GM19328 (cell line): ENCODE data around the gene RANBP2.

Source experiments
- ATAC-seq: cut with Tn5 transposase; IDR thresholded peaks from one replicate; pipeline ENCODE4 v1.9.1; 2021; ENCODE audit warnings: mild to moderate bottlenecking, moderate library complexity; ENCODE audit not compliant: unreplicated experiment

Gene RANBP2

DNA sequence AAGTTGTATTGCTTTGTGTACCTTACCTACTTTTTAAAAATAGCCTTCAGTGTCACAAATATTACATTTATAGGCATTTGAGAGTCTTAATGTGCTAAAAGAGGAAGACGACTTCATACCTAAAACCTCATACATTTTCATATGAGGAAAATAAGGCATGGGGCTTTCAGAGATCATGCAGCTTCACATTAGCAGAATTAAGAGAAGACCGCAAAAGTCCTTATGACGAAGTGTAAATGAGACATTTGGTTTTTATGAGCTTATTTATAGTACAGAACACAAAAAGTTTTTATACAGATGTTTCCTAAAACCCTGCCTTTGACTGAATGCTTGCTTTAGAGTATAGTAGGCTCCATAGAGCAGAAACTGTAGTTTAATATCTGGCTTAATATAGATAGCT lies 57.2 kb downstream of the RANBP2 start:
- ATAC-seq, result peak; percentile 84

DNA sequence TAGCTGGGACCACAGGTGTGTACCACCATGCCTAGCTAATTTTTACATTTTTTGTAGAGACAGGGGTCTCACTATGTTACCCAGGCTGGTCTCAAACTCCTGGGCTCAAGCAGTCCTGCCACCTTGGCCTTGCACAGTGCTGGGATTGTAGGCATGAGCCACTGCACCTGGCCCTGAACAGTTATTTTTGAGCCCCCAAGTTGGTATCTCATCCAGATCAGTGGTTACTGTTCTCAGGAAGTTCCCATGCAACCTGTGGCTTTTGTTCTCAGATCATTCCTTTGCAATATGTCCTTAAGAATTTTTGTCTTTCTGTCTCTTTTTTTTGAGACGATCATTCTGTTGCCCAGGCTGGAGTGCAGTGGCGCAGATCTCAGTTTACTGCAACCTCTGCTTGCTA lies 59.6 kb downstream of the RANBP2 start:
- no peak for ATAC-seq

DNA sequence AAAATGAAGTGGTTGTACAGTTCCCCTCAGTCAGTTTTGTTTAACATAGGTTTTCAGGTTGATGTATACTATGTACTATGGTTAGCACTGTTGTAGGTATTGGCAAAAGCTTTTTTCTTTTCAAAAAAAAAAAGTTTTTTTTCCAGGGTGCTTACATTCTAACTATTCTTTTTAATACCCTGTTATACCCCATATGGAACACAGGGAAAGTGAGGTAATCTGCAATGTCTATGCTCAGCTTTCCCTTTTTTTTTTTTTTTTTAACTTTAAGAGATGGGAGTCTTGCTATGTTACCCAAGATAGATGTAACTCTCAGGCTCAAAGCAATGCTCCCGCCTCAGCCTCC lies 66.7 kb downstream of the RANBP2 start:
- no peak for ATAC-seq

DNA sequence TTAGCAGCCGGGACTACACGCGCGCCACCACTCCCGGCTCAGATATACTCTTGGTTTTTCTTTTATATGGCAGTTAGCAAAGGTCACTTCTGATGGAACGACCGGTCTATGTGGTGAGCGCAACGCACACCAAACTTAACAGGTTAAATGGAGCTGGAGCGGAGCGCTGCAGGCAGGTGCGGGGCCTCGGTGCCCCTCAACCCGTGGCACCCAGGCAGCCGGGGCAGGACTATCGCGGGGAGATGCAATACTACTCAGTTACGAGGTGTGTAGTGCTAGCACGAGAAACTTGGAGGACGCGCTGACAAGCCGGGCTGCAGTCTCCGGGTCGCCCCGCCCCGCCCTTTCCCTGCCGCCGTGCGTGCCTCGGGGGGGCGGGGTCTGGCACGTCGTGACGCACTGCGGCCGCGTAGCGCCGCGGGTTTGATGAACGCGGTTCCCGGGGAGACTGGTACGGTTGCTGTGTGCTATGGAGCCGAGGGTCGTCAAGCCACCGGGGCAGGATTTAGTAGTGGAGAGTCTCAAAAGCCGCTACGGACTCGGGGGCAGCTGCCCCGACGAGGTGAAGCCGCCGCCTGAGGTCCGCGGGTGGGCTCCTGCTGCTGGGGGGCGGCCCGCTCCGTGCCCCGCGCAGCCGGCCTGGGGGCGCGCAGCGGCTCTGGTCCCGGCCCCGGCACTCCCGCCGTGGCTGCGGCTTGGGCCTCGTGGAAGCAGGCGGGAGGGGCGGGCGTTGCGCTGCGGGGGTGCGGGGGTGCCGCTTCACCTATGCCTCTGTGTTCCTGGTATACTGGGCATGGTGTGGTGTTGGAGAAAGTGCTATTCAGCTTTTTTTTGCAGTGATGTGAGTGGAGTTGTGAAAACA lies 67.3 kb downstream of the RANBP2 start, which contains the start of gene CCDC138:
TSS of gene CCDC138 (plus strand) at position 418 of the 862 bp plus-strand sequence. CDS start at position 470, 52 bp downstream.
- ATAC-seq, result peak; percentile 97

GRCh38 chr2:108787216-108787541 lies 67.9 kb downstream of the RANBP2 start:
- ATAC-seq, result no peak

- ATAC-seq, result no peak
Measured at GRCh38 chr2:108803045-108803736, 83.9 kb downstream of the RANBP2 start.

GRCh38 chr2:108805032-108805431 lies 85.8 kb downstream of the RANBP2 start:
- no peak for ATAC-seq

GRCh38 chr2:108805782-108806181 lies 86.5 kb downstream of the RANBP2 start:
- ATAC-seq, result no peak

GRCh38 chr2:108806371-108807113 lies 87.3 kb downstream of the RANBP2 start:
- ATAC-seq, result no peak

DNA sequence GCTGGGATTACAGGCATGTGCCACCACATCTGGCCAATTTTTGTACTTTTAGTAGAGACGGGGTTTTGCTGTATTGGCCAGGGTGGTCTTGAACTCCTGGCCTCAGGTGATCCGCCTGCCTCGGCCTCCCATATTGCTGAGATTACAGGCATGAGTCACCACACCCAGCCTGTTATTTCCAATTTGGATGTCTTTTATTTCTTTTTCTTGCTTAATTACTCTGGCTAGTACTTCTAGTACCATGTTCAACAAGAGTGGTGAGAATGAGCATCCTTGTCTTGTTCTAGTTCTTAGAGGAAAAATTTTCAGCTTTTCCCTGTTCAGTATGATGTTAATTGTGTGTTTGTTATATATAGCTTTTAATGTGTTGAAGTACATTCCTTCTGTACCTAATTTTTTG lies 90.7 kb downstream of the RANBP2 start:
- no peak for ATAC-seq

DNA sequence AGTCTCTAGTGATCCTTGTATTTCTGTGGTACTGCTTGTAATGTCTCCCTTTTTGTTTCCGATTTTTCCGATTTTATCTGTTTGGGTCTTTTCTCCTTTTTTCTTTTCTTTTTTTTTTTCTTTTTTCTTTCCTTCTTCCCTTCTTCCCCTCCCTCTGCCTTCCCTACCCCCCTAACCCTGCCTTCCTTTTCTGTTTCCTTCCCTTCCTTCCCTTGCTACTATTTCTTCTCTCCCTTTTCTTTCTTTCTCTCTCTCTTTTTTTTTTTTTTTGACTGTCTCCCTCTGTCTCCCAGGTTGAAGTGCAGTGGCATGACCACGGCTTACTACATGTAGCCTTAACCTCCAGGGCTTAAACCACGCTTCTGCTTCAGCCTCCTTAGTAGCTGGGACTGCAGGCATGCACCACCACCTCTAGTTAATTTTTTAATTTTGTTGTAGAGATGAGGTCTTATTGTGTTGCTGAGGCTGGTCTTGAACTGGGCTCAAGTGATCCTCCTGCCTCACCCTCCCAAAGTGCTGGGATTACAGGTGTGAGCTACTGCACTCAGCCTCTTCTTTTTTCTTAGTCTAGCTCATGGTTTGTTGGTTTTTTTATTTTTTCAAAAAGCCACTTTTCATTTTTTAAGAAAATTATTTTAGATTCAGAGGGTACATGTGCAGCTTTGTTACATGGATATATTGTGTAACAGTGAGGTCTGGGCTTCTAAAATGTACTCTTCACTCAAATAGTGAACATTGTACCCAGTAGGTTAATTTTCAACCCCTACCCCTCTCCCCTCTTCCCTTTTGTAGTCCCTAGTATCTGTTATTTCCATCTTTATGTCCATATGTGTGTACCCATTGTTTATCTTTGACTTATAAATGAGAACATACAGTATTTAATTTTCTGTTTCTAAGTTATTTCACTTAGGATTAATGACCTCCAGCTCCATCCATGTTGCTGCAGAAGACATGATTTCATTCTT lies 92.0 kb downstream of the RANBP2 start:
- ATAC-seq, result no peak

DNA sequence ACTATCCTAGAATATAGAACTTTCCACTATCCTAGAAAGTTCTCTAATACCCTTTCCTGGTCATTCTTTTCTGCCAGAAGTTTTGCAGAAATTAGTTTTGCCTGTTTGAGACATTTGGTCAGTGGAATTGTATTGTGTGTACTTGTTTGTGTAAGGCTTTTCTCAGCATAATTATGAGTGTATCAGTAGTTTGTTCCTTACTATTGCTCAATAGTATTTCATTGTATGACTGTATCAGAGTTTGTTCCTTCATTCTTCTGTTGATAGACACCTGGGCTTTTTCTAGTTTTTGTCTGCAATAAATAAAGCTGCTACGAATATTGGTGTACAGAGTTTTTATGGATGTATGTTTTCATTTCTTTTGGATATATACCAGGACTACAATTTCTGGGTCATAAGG lies 94.5 kb downstream of the RANBP2 start:
- no peak for ATAC-seq

DNA sequence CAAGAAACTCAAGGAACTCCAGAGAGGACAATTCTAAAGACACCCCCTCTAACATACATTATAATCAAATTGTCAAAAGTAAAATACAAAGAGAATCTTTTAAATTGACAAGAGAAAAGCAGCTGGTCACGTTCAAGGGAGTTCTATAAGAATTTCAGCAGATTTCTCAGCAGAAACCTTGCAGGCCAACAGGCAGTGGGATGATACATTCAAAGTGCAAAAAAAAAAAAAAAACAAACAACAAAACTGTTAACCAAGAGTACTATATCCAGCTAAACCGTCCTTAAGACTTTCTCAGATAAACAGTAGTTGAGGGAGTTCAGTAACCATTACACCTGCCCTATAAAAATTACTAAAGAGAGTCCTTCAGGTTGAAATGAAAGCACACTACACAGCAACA lies 101.2 kb downstream of the RANBP2 start:
- no peak for ATAC-seq

GRCh38 chr2:108823286-108823685 lies 104.0 kb downstream of the RANBP2 start:
- no peak for ATAC-seq

DNA sequence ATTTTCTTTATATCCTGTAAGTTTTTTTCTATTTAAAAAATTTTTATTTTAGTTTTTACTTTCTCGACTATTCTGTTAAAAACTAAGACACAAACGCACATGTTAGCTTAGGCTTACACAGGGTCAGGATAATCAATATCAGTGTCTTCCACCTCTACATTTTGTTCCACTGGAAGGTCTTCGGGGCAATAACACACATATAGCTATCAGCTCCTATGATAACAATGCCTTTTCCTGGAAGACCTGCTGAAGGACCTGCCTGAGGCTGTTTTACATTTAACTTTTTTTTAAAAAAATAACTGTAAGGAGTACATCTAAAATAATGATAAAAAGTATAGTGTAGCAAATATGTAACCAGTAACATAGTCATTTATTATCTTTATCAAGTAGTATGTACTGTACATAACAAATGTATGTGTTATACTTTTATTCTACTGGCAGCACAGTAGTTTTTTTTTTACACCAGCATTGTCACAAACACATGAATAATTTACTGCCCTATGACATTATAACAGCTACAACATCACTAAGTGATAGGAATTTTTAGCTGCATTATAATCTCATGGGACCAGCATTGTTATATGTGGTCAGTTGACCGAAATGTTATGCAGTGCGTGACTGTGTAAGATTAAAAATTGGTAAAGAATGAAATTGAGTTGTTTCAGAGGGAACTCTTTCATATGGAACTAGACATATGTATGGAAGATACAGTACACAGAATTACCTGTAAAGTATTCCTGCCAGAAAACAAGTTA lies 105.2 kb downstream of the RANBP2 start:
- ATAC-seq, result no peak

- ATAC-seq, result no peak
Measured at GRCh38 chr2:108825254-108825653, 106.0 kb downstream of the RANBP2 start.

- ATAC-seq, result no peak
Measured at GRCh38 chr2:108825736-108826135, 106.5 kb downstream of the RANBP2 start.

- ATAC-seq, result no peak
Measured at GRCh38 chr2:108829578-108830310, 110.5 kb downstream of the RANBP2 start.

DNA sequence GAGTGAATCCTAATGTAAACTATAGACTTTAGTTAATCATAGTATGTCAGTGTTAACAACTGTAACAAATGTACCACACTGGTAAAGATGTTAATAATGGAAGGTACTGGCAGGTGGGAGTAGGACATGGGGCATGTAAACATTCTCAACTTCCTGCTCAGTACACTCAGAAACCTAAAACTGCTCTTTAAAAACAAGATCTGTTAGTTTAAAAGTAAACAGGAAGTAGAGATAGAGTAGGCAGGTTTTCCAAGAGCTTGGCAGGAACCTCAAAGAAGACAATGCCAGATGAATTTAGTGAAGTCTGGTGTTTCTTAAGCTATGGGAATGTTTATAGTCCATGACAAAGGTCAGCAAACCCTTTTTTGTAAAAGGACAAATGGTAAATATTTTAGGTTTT lies 113.9 kb downstream of the RANBP2 start:
- ATAC-seq, result no peak
